GM21528 (cell line): ENCODE data around the gene EXOC3L4.
"Not testable (repeated sequence)": the region's sequence is repeated elsewhere in the genome, so short reads cannot be mapped to it uniquely, and the experiment has no call there.

Experiments used
- ATAC-seq: cut with Tn5 transposase; IDR thresholded peaks from one replicate; pipeline ENCODE4 v1.9.1; 2021; ENCODE audit warnings: mild to moderate bottlenecking, moderate library complexity; ENCODE audit not compliant: unreplicated experiment, low FRiP score

The EXOC3L4 gene

GRCh38 chr14:103118018-103118662 is 23.6 kb downstream of the EXOC3L4 start:
- ATAC-seq, result no peak

GRCh38 chr14:103118663-103119404 is 24.3 kb downstream of the EXOC3L4 start:
- ATAC-seq, result no peak

- ATAC-seq, result not testable (repeated sequence)
These were observed 25.0 kb downstream of the EXOC3L4 start for GRCh38 chr14:103119527-103119926.

- no peak for ATAC-seq
These were observed 26.8 kb downstream of the EXOC3L4 start for GRCh38 chr14:103121121-103121845.

GRCh38 chr14:103121846-103122584 is 27.5 kb downstream of the EXOC3L4 start:
- ATAC-seq, result no peak

- no peak for ATAC-seq
These were observed 28.0 kb downstream of the EXOC3L4 start for GRCh38 chr14:103122585-103122946.

GRCh38 chr14:103122947-103123633 is 28.6 kb downstream of the EXOC3L4 start, which contains the start of gene TNFAIP2:
TNFAIP2 (plus strand) TSS chr14:103123461; CDS start chr14:103126458, 2,997 bp downstream.
- no peak for ATAC-seq

- no peak for ATAC-seq
These were observed 29.3 kb downstream of the EXOC3L4 start for GRCh38 chr14:103123634-103124500.

GRCh38 chr14:103124501-103125001 is 30.0 kb downstream of the EXOC3L4 start:
- ATAC-seq, result no peak

GRCh38 chr14:103125098-103126070 is 30.9 kb downstream of the EXOC3L4 start:
- ATAC-seq, result no peak

GRCh38 chr14:103126088-103126872 is 31.8 kb downstream of the EXOC3L4 start:
- no peak for ATAC-seq

- ATAC-seq, result no peak
These were observed 32.4 kb downstream of the EXOC3L4 start for GRCh38 chr14:103126873-103127304.

GRCh38 chr14:103127356-103127755 is 32.8 kb downstream of the EXOC3L4 start:
- no peak for ATAC-seq

GRCh38 chr14:103127861-103128598 is 33.5 kb downstream of the EXOC3L4 start:
- no peak for ATAC-seq

GRCh38 chr14:103128631-103129300 is 34.2 kb downstream of the EXOC3L4 start:
- ATAC-seq, result no peak
